ENCODE measurements around the gene MARVELD2.
"Not testable (repeated sequence)": the region's sequence is repeated elsewhere in the genome, so short reads cannot be mapped to it uniquely, and the experiment has no call there.

MARVELD2 gene

DNA sequence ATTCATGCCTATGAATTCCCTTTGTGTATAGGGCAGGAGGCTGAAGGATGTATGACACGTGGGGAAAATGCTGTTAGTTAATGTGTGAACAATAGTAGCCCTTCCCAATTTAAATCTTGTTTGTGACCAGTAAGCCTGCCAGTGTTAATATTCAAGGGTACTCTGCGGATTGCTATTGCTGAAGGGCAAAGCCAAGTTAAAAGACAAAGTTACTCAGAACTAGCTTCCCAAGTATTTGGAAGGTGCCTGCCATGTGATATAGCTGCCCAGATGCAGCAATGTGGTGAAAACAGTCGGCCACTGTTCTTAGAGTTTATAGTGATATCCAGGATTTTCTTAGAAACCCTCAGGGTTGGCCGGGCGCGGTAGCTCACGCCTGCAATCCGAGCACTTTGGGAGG lies 34.6 kb downstream of the MARVELD2 start:
- no peak for DNase-seq (ENCODE audit: low read depth in 2 of 2)

DNA sequence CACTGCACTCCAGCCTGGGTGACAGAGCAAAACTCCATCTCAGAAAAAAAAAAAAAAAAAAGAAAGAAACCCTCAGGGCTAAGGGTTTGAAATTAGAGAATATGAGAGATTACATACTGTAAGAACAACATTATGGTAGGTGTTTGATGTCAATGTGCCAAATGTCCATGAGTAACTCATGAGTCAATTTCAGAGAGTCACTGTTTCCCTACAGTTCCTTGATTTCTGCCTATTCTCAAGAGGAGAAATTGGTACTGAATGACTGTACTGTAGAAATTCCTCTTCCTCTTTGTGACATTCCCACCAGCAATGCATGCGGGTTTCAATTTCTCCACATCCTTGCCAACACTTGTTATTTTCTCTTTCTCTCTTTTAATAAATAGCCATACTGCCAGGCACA lies 35.2 kb downstream of the MARVELD2 start:
- DNase-seq (ENCODE audit: low read depth in 2 of 2) = no peak

DNA sequence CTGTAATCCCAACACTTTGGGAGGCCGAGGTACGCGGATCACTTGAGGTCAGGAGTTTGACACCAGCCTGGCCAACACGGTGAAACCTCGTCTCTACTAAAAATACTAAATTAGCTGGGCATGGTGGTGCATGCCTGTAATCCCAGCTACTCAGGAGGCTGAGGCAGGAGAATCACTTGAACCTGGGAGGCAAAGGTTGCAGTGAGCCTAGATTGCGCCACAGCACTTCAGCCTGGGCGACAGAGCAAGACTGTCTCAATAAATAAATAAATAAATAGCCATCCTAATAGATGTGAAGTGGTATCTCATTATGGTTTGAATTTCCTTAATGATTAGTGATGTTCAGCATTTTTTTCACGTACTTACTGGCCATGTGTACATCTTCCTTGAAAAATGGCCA lies 35.6 kb downstream of the MARVELD2 start:
- DNase-seq (ENCODE audit: low read depth in 2 of 2) = not testable (repeated sequence)

DNA sequence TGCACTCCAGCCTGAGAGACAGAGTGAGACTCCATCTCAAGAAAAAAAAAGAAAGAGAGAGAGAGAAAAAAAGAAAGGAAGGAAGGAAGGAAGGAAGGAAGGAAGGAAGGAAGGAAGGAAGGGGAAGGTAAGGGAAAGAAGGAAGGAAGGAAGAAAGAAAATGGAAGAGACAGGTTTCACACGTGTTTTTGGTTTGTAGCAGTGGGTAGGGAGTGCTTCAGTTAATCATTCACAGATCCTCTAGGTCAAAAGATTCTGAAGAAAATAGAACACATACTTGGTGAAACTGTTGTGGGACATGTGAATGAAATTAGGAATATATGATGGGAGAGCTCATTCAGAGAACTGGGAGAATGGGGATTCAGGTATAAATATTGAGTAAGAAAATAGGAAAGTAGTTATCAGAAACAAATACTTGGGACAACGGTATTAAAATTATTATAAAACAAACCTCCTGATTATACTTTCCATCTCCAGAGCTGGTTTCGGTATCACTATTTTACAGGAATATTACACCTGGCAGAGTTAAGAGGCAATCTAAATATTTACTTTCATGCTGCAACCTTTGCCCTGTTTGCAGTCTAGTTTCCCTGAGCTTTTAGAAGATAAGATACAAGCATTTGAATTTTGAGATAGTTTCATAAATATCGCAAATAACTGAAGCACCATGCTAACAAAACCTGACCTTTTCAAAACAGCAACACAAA lies 37.2 kb downstream of the MARVELD2 start:
- DNase-seq (ENCODE audit: low read depth in 2 of 2) = no peak

DNA sequence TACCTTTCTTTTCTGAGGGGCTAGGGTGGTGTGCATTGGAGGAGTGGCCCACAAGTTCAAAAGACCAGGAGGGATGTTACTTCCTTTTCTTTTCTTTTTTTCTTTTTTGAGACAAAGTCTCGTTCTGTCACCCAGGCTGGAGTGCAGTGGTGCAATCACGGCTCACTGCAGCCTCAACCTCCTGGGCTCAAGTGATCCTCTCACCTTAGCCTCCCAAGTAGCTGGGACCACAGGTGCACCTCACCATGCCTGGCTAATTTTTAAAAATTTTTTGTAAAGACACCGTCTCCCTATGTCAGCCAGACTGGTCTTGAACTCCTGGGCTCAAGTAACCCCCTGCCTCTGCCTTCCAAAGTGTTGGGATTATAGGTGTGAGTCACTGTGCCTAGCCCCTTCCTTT lies 38.6 kb downstream of the MARVELD2 start:
- DNase-seq (ENCODE audit: low read depth in 2 of 2) = not testable (repeated sequence)

DNA sequence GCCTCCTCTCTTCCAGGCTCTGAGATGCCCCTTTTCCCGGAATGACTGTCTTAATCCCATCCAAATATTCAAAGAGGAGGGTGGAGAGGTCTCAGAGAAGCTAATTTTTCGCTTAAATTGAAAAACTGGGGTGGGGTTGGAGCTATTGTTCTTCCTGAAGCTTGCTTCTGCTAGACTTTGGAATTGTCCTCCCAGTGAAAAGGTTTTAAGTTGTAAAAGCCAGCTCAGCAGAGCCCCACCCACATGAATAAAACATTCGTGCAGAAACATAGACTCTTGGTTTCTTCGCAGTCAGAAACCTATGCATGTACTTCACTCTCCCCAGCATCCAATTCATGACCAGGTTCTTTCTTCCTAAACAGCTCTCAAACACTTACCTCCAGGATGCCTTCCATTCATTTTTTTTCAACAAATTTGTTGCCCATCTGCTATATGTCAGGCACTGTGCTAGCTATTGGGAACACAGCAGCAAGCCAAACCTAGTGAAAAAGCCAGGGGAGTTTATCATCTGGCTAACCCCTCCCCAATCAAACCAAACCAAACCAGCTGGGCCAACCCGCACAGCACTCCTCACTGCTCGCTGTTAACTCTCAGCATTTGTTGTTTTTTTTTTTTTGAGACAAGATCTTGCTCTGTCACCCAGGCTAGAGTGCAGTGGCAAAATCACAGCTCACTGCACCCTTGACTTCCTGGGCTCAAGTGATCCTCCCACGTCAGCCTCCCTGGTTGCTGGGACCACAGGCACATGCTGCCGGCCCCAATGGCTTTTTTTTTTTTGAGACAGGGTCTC lies 39.7 kb downstream of the MARVELD2 start:
- no peak for DNase-seq (ENCODE audit: low read depth in 2 of 2)

DNA sequence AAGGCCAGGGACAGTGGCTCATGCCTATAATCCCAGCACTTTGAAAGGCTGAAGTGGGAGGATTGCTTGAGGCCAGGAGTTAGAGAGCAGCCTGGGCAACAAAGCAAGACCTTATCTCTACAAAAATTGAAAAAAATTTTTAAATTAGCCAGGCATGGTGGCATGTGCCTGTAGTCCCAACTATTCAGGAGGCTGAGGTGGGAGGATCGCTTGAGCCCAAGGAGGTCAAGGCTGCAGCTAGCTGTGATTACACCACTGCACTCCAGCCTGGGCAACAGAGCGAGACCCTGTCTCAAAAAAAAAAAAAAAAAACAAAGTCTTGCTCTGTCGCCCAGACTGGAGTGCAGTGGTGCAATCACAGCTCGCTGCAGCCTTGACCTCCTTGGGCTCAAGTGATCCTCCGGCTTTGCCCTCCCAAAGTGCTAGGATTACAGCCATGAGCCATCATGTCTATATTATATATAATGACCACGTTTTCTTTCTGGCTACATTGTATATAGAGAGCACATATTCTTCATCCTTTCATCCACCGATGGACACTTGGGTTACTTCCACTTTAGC lies 40.6 kb downstream of the MARVELD2 start:
- DNase-seq (ENCODE audit: low read depth in 2 of 2) = not testable (repeated sequence)

DNA sequence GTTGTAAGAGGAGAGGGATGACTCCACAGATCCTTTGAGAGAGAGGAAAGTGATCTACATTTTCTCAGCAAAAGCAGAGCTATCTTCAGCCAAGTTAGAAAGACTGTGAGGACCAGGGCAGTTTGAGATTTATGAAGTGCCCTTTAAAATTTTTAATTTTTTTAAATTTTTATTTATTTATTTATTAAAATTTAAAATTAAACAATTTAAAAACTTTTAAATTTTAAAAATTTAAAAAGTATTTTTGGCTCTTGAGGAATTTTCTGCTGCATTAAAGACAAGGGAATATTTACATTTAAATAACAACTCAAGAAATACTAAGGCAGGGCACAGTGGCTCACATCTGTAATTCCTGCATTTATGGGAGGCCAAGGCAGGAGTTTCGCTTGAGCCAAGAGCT lies 47.3 kb downstream of the MARVELD2 start:
- DNase-seq (ENCODE audit: low read depth in 2 of 2) = no peak

DNA sequence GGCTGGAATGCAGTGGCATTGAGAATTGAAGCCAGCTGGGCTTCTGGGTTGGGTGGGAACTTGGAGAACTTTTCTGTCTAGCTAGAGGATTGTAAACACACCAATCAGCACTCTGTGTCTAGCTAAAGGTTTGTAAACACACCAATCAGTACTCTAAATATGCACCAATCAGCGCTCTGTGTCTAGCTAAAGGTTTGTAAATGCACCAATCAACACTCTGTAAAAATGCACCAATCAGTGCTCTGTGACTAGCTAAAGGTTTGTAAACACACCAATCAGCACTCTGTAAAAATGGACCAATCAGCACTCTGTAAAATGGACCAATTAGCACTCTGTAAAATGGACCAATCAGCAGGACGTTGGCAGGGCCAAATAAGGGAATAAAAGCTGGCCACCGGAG lies 51.5 kb downstream of the MARVELD2 start:
- DNase-seq (ENCODE audit: low read depth in 2 of 2) = not testable (repeated sequence)

DNA sequence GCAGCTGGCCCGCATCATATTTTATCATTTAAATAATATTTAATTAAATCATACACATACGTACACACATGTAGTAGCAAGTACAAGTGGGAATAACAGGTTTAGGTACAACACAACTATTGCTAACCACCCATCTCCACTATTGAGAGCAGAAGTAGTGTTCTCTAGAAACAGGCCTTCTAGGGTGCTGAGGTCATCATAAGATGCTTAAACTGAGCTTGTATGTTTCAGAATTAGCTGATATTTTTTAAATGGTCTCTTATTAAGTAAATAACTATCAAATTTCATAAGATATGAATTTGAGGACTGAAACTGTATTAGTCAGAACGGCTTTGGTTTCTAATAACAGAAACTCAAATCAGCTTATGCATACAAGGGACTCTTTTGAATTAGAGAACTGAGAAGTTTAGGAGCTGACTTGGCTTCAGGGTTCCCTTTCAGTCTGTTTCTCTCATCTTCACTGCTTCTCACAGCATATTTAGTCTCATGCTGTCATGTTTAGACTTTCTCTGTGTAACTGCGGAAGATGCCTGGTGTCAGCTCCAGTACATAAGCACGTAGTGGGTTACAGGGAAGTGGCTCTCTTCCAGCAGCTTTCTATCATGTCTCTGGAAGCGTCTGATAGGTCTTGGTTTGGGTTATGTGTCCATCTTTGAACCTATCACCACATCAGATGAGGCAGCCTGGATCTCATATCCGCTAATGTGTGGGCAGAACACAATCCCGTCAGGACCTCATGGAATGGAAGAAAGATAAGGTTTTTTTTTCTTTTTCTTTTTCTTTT lies 52.7 kb downstream of the MARVELD2 start:
- no peak for DNase-seq (ENCODE audit: low read depth in 2 of 2)

DNA sequence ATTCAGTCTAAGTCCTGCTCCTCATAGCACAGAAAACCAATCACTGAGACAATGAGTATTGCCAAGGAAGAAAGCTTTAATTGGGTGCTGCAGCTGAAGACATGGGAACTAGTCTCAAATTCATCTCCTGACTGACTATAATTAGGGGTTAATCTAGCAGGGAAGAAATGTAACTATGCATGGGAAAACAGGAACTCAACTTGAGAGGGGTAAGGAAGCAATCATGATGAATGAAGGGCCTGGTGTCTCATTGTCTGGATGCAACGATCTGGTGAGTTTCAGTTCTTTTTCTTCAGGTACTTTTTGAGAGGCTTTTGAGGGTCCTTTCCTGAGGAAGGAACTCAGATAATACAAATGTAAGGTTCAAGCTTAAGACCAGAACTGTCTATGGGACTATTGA lies 53.7 kb downstream of the MARVELD2 start:
- DNase-seq (ENCODE audit: low read depth in 2 of 2) = no peak

DNA sequence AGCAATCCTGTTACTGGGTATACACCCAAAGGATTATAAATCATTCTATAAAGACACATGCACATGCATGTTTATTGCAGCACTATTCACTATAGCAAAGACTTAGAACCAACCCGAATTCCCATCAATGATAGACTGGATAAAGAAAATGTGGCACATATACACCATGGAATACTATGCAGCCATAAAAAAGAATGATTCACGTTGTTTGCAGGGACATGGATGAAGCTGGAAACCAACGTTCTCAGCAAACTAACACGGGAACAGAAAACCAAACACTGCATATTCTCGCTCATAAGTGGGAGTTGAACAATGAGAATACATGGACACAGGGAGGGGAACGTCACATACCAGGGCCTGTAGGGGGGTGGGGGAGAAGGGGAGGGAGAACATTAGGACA lies 56.6 kb downstream of the MARVELD2 start:
- not testable (repeated sequence) for DNase-seq (ENCODE audit: low read depth in 2 of 2)

DNA sequence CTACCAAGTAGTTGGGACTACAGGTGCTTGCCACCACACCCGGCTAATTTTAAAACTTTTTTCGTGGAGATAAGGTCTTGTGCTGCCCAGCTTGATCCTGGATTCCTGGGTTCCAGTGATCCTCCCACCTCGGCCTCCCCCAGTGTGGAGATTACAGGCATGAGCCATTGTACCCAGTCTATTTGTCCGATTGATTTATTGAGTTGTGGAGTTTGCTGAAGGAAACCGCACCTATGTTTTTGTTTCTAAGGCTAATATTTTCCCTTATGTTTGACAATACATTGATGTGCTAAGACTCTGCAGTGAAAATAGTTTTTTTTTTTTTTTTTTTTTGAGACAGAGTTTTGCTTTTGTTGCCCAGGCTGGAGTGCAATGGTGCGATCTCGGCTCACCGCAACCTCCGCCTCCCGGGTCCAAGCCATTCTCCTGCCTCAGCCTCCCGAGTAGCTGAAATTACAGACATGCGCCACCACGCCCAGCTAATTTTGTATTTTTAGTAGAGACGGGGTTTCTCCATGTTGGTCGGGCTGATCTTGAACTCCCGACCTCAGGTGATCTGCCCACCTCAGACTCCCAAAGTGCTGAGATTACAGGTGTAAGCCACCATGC lies 57.7 kb downstream of the MARVELD2 start:
- not testable (repeated sequence) for DNase-seq (ENCODE audit: low read depth in 2 of 2)

DNA sequence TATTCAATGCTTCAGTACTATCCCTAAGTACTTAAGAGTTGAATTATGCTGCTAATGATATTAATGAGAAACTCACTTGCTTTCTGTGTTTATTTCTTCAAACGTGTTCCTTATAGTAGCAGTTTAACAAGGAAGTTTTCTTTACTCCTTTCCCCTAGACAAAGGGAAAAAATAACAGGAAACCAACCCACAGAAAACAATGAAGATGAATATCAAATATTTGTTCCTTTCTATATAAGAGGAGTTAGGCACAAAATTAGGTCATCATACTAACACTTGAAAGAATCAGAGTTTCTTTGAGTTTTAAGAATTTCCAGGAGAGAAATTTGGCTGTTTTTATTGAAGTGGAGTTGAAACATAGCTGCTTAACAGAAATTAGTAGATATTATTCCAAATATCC lies 62.3 kb downstream of the MARVELD2 start:
- no peak for DNase-seq (ENCODE audit: low read depth in 2 of 2)

DNA sequence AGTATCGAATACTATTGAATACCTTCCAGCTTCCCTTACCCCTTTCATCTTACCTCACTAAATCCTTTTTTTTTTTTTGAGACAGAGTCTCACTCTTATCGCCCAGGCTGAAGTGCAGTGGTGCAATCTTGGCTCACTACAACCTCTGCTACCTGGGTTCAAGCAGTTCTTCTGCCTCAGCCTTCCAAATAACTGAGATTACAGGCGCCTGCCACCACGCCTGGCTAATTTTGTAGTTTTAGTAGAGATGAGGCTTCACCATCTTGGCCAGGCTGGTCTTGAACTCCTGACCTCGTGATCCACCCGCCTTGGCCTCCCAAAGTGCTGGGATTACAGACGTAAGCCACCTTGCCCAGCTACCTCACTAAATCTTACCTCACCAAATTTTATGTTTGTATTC lies 63.4 kb downstream of the MARVELD2 start:
- DNase-seq (ENCODE audit: low read depth in 2 of 2) = not testable (repeated sequence)

DNA sequence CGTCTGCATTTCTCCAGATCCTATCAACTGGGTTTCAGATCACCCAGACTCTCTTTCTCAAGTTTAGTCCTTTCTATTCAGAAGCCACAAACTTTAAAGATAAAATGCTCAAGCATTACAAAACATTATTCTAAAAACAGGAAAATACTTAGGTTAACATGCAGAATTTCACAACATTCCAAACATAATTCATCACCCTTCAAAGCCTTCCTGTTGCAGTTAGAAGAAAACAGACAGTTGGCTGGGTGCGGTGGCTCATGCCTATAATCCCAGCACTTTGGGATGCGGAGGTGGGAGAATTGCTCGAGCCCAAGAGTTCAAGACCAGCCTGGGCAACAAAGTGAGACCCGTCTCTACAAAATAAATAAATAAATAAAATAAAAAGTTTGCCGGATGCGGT lies 70.0 kb downstream of the MARVELD2 start:
- DNase-seq (ENCODE audit: low read depth in 2 of 2) = no peak

DNA sequence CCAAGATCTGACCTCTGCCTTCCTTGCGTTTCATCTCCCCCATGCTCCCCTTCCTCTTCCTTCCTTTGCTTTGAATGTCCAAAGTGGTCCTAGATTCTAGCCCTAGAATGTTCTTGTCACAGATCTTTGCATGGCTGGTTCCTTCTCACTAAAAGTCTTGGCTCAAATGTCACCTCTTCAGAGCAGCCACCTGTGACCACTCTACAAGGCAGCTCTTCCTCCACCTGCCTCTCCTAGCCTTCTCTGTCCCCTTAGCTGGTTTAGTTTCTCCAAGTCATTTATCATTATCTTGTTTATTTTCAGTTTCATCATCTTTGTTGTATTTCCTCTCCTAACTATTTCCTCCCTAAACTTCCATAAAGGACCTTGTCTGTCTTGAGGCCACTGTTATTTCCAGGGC lies 70.6 kb downstream of the MARVELD2 start:
- DNase-seq (ENCODE audit: low read depth in 2 of 2) = no peak

DNA sequence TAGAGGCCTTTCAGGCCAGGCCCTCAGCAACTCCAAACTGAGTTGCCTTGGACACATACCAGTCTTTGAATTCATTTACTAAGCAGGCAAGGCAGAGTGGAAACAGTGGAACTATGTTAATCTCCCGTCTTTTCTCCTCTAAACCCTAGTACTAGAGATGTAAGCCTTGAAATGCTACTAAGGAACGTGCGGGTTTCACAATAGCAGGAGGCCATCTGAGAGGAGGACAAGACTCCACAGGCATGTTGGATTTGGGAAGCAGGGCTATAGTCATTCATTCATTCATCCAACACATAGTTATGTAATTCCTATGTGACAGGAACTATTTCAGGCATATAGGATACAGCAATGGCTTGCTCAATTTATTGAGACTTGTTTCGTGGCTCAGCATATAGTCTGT lies 74.3 kb downstream of the MARVELD2 start:
- DNase-seq (ENCODE audit: low read depth in 2 of 2) = no peak

DNA sequence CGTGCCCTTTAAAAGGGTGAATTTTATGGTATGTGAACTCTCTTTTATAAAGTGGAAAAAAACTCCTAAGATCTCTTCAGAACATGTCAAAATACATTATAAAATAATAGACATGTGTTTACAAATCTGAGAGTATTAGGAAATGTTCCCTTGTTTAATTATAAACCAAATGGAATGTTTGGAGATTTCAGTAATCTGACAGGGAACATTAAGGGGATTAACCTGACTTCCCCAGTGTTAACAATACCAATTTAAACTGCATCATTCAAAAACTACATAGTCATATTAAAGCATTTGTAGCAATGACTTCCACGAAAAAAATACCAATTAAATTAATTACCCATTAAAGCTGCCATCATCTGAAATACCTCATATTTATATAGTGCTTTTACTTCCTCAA lies 76.1 kb downstream of the MARVELD2 start:
- no peak for DNase-seq (ENCODE audit: low read depth in 2 of 2)

DNA sequence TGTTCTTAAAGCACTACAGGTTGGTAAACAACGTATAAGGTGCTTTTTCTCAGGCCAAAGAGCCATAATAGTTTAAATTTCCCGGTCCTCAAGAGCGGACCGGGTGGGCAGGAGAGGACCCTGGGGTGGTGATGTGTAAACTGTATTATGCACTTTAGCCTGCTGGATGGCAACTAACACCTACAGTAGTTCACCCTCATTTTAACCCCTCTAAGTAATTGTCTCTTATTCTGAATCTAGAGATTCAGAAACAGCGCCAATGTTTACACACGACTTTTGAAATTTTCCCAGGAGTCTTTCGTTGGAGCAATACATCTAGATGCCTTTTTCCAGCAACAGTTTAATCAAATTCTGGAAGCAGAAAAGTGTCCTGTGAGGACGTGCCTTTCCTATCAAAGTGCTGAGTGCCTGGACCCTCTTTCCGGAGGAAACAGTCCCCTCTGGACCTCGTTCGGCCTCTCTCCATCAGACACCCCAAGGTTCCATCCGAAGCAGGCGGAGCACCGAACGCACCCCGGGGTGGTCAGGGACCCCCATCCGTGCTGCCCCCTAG lies 77.0 kb downstream of the MARVELD2 start:
- no peak for DNase-seq (ENCODE audit: low read depth in 2 of 2)

DNA sequence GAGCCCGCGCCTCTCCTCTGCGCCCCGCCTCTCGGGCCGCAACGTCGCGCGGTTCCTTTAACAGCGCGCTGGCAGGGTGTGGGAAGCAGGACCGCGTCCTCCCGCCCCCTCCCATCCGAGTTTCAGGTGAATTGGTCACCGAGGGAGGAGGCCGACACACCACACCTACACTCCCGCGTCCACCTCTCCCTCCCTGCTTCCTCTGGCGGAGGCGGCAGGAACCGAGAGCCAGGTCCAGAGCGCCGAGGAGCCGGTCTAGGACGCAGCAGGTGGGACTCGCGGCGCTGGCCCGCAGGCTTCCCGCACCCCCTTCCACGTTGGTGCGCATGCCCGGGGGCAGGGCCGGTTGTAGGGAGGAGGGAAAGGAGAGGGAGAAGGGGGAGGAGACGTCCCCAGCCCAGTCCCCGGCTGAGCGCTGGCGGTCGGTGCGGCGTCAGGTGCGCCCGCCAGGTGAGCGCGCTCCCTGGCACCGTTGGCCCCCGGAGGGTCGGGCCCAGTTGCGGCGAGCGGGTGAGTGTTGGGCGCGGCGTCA lies 77.5 kb downstream of the MARVELD2 start, which contains the start of gene OCLN:
TSS of gene OCLN (plus strand) at position 400 of the 532 bp plus-strand sequence. CDS start 11,455 bp downstream, outside the sequence.
- no peak for DNase-seq (ENCODE audit: low read depth in 2 of 2)

All from stimulated activated CD8-positive, alpha-beta memory T cell treated with anti-CD3 and anti-CD28 coated beads, Interleukin-15, amount 100 ng/mL, for 4 hours (primary cell).